Nephron (organoid): ENCODE results near the gene WWOX.
A peak's percentile ranks its signal among the peaks of the same experiment; 100 is the strongest.

ENCODE experiments used
- H3K27ac Mint-ChIP-seq, 3 experiments: 2 replicates each; pipeline ENCODE4 v1.8.0; 2020; ENCODE audit warnings: mixed read lengths in 3 of 3, mild to moderate bottlenecking in 2 of 3, moderate library complexity in 1 of 3
- H3K27me3 Mint-ChIP-seq: 2 replicates; pipeline ENCODE4 v1.8.0; 2021; ENCODE audit warnings: low read depth, mild to moderate bottlenecking, moderate library complexity, mixed read lengths
- H3K36me3 Mint-ChIP-seq: 2 replicates; pipeline ENCODE4 v1.8.0; 2020; ENCODE audit warnings: low read depth, mixed read lengths
- H3K4me1 Mint-ChIP-seq: 2 replicates; pipeline ENCODE4 v1.8.0; 2020; ENCODE audit warnings: mixed read lengths
- H3K4me3 Mint-ChIP-seq, 3 experiments: 2 replicates each; pipeline ENCODE4 v1.8.0; 2020; ENCODE audit warnings: mild to moderate bottlenecking in 3 of 3, mixed read lengths in 3 of 3, moderate library complexity in 2 of 3
- H3K9me3 Mint-ChIP-seq: 2 replicates; pipeline ENCODE4 v1.8.0; 2020; ENCODE audit warnings: mixed read lengths
- TF ChIP-seq, protein P1 (sequence below), 3 experiments: fragments of 200-600 bp; sonication (generic); IDR thresholded peaks; one replicate each; pipeline ENCODE4 v1.5.0; 2021; ENCODE audit warnings: antibody characterized with exemption in 3 of 3; ENCODE audit not compliant: unreplicated experiment in 3 of 3

The WWOX gene

DNA sequence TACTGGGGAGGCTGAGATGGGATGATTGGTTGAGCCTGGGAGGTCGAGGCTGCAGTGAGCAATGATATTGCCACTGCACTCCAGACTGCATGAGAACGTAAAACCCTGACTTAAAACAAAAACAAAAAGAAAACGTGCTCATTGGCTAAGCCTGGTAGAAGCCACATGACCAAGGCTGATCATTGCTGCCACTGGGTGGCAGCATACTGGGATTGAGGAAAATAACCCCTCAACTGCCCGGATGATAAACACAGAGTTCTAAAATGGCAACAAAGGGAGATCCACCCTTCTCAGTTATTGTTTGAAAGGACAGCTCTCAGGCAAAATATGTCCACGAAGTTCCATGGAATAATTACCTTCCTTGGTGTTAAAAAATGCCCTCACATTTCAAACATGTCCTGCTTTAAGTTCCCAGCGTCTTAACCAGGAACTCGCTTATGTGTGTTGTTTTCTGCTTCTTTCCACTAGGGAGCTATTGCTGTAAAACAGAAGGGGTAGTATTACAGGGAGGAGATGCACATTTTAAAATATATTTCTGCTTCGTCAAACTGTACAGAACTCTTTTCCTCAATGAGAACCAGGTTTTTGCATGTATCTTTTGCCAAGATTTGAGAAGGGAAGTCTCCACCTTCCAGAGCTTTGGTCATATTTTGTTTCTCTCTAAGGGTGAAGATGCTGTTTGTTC, 825.8 kb downstream of the WWOX start:
- no peaks in the 10 kb centered on the region for H3K27me3 Mint-ChIP-seq
- peak overlapping the region in 2 of 3 experiments; percentile 10 to 48 for H3K27ac Mint-ChIP-seq
- TF ChIP-seq, protein P1, sequence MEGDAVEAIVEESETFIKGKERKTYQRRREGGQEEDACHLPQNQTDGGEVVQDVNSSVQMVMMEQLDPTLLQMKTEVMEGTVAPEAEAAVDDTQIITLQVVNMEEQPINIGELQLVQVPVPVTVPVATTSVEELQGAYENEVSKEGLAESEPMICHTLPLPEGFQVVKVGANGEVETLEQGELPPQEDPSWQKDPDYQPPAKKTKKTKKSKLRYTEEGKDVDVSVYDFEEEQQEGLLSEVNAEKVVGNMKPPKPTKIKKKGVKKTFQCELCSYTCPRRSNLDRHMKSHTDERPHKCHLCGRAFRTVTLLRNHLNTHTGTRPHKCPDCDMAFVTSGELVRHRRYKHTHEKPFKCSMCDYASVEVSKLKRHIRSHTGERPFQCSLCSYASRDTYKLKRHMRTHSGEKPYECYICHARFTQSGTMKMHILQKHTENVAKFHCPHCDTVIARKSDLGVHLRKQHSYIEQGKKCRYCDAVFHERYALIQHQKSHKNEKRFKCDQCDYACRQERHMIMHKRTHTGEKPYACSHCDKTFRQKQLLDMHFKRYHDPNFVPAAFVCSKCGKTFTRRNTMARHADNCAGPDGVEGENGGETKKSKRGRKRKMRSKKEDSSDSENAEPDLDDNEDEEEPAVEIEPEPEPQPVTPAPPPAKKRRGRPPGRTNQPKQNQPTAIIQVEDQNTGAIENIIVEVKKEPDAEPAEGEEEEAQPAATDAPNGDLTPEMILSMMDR (IDR thresholded peaks at IDR 0.05; ENCODE audit: unreplicated experiment in 3 of 3): peak in 2 of 3 experiments; percentile 17 to 42
- peaks cover 9% of the 10 kb centered on the region for H3K36me3 Mint-ChIP-seq
- peaks cover 11% of the 10 kb centered on the region for H3K9me3 Mint-ChIP-seq
- no peak overlapping the region for H3K4me3 Mint-ChIP-seq
- peaks cover 28% of the 10 kb centered on the region for H3K4me1 Mint-ChIP-seq

DNA sequence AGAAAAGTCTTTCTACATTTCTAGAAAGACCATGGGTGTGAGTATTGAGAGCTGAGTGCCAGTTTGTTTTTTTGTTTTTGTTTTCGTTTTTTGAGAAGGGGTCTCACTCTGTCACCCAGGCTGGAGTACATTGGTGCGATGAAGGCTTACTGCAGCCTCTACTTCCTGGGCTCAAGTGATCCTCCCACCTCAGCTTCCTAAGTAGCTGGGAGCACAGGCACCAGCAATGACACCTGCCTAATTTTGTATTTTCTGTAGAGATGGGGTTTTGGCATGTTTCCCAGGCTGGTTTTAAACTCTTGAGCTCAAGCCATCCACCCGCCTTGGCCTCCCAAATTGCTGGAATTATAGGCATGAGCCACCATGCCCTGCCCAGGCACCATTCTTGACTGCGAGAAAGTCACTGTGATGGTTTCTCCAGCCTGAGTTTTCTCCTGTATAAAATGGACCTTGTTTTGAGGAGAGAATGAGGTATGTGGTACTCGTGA, 827.3 kb downstream of the WWOX start:
- TF ChIP-seq, protein P1 (IDR thresholded peaks at IDR 0.05; ENCODE audit: unreplicated experiment in 3 of 3): no peak
- Mint-ChIP-seq H3K27ac (no peak overlapping the region), H3K27me3 (no peaks in the 10 kb centered on the region), H3K9me3 (peaks cover 4% of the 10 kb centered on the region), H3K4me1 (peaks cover 36% of the 10 kb centered on the region), H3K36me3 (peaks cover 4% of the 10 kb centered on the region), H3K4me3 (no peak overlapping the region)

DNA sequence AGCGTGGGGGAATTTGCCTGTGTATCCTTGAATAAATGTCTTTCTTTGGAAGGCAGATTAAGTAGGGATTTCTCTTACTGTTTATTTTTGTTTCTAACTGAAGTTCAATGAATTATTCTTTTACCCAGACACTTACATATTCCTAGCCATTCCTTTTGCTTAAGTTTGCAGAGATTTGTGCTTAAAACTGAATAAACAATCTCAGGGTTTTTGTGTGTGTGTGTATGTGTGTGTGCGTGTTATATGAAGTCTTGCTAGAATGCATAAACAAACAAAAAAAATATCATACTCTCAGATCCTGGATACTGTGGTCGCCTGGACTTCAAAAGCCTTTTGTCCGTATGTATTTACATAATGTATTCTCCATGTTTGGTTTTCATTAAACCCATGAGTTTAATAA, 828.3 kb downstream of the WWOX start:
- peaks cover 41% of the 10 kb centered on the region for H3K4me1 Mint-ChIP-seq

DNA sequence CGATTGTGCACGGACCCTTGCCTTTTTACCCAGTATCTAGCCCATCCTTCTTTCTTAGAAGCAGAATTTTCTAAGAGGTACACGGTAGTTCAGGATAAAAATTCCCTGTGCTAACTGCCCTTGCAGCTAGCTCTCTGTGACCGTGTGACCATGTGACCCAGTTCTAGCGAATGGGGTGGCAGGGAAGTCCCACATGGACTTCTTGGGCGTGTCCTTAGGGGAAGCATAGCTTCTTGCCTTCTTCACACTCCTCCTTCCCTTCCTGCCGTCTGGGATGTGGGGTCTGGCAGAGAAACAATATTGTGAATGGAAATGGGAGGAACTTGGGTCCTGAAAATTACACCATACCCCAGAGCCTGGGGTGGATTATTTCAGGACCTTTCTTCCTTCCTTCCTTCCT, 830.4 kb downstream of the WWOX start:
- H3K4me1 Mint-ChIP-seq: peaks cover 41% of the 10 kb centered on the region
- peaks cover 5% of the 10 kb centered on the region for H3K27me3 Mint-ChIP-seq
- H3K9me3 Mint-ChIP-seq: no peaks in the 10 kb centered on the region
- H3K36me3 Mint-ChIP-seq: no peaks in the 10 kb centered on the region
- H3K4me3 Mint-ChIP-seq: no peak overlapping the region
- TF ChIP-seq, protein P1 (IDR thresholded peaks at IDR 0.05; ENCODE audit: unreplicated experiment in 3 of 3): no peak
- H3K27ac Mint-ChIP-seq: no peak overlapping the region

More for the DNA sequence above, 828.3 kb downstream of the WWOX start:
- H3K27me3 Mint-ChIP-seq: peaks cover 5% of the 10 kb centered on the region
- peak overlapping the region in 1 of 3 experiments; percentile 19 for H3K27ac Mint-ChIP-seq
- peaks cover 4% of the 10 kb centered on the region for H3K9me3 Mint-ChIP-seq
- peaks cover 4% of the 10 kb centered on the region for H3K36me3 Mint-ChIP-seq
- TF ChIP-seq, protein P1 (IDR thresholded peaks at IDR 0.05; ENCODE audit: unreplicated experiment in 3 of 3): no peak
- no peak overlapping the region for H3K4me3 Mint-ChIP-seq

DNA sequence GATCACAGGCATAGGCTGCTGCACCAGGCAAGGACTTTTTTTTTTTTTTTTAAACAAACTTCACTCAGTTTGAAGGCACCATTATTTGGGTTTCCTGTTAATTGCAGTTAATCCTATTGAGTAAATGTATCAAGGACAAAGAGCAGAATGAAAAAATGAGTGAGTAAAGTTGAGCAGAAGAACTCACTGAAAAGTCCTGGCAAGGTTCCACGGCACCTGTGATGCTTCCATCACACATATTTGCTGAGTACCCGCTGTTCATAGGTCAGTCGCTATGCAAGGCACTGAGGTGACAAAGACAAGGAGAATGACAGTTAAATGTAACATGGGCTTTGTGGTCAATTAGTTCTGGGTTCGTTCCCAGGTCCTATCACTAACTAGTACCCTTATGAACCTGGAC, 831.1 kb downstream of the WWOX start:
- TF ChIP-seq, protein P1 (IDR thresholded peaks at IDR 0.05; ENCODE audit: unreplicated experiment in 3 of 3): no peak
- Mint-ChIP-seq H3K27ac (no peak overlapping the region), H3K4me1 (peaks cover 37% of the 10 kb centered on the region), H3K4me3 (no peak overlapping the region), H3K36me3 (no peaks in the 10 kb centered on the region), H3K27me3 (peaks cover 5% of the 10 kb centered on the region), H3K9me3 (no peaks in the 10 kb centered on the region)

DNA sequence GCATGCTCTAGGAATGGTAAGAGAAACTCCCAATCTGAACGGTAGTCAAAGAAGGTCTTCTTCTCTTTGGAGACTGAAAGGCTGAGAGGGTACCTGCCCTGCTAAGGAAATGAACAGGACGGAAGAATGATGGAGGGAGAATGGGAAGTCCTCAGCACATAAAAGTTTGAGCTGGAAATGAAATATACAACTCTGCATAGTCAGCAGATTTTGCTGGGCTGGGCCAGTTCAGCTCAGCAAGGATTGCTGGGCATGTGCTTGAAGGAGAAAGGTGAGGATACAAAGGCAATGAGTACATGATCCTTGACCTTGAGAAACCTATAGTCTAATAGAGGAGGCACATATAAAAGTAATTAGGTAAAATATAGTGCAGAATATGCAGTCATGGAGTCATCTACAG, 831.8 kb downstream of the WWOX start:
- H3K27me3 Mint-ChIP-seq: peaks cover 5% of the 10 kb centered on the region
- TF ChIP-seq, protein P1 (IDR thresholded peaks at IDR 0.05; ENCODE audit: unreplicated experiment in 3 of 3): no peak
- no peak overlapping the region for H3K4me3 Mint-ChIP-seq
- H3K36me3 Mint-ChIP-seq: no peaks in the 10 kb centered on the region
- no peak overlapping the region for H3K27ac Mint-ChIP-seq
- H3K4me1 Mint-ChIP-seq: peaks cover 34% of the 10 kb centered on the region
- no peaks in the 10 kb centered on the region for H3K9me3 Mint-ChIP-seq
